Fibroblast of peridontal ligament (primary cell): ENCODE data around the gene HS3ST6.
"Not testable (repeated sequence)": the region's sequence is repeated elsewhere in the genome, so short reads cannot be mapped to it uniquely, and the experiment has no call there.

Experiments
- DNase-seq: peaks from one replicate; pipeline ENCODE4 v3.0.0-alpha.2; 2010; ENCODE audit errors: extremely low read depth

Gene HS3ST6

DNA sequence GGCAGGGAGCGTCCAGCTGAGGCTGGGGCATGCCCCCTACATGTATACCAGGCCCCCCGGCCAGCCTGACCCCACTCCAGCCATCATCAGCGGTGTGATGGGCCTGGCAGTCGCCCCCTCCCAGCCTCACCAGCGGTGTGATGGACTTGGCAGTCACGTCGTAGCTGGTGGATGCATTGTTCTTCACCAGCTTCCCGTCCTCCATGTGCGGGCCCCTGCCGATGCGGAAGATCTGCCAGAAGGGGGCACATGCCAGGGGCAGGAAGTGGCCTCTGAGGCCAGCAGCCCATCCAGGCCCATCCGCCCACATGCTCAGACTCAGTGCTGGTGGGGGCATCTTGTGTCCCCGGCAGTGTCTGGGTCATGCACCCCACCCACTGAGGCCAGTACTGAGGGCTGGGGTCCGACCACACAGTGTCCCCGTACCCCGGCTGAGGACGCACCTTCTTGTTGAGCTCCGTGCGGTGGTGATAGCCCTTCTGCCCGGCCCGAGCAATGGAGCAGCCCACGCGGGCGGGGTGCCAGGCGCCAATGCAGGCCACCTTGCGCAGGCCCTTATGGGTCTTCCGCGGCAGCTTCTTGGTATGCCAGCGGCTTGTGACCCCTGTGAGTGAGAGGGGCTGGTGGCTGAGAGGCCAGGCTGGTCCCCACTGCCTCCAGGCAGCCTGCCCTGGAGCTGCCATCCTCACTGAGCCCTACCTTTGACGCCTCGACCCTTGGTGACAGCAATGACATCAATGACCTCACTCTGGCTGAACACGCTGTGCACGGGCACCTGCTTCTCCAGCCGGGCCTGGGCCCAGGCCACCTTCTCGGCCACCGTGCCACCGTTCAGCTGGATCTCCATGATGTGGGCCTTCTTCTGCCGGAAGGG, 28.5 kb upstream of the HS3ST6 start:
- DNase-seq: no peak

DNA sequence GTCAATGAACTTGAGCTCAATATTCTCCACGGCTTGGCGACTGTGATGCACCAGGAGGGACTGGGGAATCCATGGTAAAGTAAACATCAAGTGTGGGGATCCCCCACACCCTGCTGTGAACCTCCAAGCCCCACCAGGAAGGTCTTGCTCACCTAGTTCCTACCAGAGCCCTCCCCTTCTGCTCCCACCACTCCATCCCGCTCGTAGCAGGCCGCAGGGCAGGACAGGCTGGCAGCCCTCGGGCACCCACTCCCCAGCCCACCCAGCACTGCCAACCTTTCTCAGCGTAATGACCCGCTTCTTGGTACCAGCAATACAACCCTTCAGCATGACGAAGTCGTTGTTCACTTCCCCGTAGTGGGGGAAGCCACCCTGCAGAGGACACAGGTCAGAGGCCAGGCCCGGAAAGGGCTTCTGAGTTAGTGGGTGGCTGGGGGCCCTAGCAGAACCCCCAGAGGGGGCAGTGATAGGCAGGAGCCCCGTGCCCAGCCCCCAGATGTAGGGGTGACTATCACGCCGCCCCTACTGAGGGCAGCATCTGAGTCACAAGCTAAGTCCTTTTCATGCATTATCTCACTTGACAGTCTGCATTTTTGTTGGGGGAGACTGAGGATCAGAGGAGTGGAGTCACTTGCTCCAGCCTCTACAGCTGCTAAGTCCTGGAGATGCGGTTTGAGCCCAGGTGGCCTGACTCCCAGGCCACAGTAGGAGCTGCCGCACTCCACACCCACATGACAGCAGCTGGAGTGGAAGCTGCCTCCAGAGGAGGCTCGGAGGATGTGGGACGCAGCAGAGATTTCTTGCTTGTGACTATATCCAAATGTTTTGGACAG, 27.6 kb upstream of the HS3ST6 start:
- DNase-seq: no peak

DNA sequence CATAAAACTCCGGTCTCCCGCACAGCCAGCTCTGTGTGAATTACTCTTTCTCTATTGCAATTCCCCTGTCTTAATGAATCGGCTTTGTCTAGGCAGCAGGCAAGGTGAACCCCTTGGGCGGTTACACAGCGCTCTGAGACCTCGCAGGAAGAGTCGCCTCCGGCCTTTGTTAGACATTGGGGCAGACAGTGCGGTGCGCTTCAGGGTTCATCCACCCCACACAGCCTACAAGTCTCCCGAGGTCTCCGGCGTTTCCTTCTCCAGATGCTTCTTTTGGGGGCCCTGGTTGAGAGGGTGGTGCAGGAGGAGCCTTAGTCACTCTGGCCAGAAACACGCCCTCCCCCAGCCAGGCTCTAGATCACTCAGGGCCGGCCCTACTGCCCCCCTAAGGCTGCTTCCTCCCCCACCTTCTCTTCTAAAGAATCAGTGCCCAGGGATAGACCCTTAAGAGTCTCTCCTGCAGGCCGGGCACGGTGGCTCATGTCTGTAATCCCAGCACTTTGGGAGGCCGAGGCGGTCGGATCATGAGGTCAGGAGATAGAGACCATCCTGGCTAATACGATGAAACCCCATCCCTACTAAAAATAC, 26.5 kb upstream of the HS3ST6 start:
- DNase-seq: no peak

DNA sequence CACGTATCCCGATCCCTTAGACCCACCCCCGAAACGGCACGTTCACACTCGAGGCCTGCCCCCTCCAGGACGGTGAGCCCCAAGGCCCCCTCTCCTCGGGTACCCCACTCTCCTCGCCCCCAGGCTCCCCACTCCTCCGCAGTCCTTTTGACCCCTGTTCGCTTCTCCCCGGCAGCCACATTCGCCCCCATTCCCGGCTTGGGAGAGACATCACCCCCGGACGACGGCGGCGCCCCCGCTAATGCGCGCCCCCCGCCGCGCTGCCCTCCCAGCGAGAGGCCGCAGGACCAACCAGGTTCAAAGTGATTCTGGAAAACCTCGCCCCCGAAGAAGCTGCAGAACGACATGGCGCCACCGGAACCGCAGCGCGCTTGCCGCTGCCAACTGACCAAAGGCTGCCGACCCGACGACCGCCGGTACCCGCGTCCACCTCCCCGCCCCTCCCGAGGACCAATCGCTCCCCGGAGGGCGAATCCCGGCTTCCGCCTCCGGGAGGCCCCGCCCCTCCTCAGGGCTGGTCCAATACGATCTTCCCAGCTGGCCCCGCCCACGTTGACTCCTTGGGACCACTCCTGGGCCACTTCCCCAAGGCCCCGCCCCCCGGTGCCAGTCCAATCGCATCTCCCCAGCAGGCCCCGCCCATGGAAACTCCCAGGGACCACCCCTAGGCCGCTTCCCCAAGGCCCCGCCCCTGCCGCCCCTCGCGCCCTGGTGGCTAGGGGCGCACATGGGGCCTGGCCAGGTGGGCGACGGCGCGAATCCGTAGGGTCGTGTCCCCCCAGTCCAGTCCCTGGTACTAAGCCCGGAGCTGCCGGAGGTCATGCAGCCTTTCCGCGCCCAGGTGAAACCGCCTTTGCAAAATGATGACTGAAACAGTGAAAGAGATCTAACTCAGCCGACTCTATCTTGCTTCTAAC, 24.9 kb upstream of the HS3ST6 start, which contains the start of gene MSRB1:
TSS of gene MSRB1 (minus strand) at position 390 of the 917 bp plus-strand sequence. CDS start at position 347, 43 bp downstream.
- DNase-seq: peak; percentile 93

DNA sequence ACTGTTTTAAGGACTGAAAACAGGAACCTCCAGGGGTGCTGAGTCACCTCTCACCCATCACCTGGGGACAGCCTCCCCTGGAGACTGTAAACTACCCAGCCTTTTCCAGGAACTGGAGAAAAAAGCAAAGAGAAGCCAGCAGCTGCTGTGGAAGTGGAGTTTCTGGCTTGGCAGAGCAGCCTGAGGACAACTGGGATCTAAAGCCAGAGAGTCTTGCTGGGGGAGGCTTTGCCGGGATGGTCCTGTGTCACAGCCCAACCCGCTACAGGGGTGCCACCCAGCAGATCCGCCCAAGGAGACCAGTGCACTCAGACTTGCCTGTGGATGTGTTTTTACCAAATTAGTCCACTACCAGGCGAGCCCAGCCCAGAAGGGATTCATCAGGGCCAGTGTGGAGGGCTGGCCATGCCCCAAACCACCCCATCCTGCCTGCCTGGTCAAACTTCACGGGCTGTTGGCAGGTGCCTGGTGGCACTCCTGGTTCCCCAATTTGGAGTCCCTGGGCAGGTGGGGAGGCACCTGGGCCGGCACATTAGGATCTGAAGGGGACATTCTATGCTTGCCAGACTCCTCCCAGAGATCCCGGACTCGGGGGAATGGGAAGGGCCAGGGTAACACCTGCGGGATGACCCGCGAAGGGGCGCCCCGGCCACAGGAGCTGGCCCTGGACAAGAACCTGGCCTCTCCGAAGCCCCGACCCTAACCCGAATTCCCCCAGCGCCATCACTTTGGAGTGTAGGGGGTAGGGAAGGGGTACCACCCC, 24.0 kb upstream of the HS3ST6 start:
- DNase-seq: no peak

DNA sequence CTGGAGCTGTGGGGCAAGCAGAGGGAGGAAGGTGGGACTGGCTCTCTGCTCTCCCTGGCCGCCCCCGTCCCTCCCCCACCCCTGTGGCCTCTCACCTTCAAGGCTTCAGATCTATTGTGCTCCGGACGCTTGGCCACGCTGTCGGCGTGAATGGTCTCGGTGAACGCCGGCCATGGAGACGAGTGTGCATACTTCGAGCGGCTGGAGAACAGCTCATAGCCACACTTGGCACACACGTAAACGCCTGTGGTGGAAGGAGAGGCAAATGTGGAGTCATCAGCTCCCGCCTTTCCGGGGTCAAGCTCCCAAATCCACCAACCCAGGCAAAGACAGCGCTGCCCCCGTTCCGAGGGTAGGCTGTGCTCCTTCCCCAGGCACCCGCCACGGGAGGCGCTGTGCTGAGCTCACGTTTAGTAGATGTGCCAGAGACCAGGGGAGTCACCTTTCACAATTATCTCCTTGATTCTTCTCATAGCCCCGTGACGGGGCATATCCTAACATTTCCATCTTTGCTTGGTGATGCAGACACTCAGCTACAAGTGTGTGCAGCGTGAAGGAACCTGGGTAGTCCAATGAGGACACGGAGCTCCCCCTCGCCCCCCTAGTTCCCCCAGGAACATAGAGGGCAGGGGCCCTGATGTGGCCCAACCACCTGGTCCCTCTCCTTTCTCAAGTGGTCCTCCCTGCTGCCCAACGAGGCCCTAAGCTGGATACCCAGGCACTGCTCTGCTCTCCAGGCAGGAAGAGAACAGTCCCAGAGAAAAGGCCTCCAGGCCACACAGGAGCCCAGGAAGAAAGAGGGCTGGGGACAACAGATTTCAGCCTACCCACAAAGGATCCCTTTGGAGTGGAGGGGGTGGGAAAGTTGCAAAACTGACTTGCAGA, 23.2 kb upstream of the HS3ST6 start:
- DNase-seq: no peak

DNA sequence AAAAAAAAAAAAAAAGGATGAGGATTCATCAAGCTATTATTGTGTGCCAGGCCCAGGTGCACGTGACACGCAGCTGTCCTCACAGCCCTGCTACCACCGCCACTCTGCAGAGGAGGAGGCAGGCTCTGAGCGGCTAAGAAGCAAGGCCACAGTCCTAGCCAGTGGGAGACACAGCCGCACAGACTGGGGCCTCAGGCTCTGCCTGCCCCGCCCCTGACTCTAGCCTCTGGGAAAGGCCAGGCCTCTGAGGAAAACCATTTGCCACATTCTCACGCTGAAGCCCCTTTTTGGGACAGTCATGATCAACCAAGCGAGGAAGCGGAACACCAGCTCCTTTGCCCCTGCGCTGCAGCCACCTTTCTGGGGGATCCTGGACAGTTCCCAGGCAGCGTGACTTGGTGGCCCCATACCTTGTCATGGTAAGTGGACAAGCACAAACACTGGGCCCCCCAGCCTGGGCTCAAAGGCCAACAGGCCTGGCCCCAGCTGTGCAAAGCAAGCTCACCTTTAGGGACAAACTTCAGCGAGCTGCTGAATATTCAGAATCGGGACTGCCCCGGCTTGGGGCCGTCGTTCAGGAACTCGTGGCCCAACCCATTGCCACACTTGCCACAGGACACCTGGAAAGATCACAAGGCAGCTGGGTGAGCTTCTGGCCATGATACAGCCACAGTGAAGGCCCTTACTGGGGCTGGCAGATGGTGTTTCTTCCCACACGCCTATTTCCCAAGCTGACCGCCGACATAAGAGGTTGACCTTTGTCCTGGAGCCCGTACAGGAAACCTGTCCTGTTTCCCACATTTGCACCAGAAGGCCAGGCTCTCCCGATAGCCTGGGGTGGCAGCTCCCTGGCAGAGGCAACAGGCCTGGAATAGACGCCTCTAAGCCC, 22.3 kb upstream of the HS3ST6 start:
- DNase-seq: no peak

DNA sequence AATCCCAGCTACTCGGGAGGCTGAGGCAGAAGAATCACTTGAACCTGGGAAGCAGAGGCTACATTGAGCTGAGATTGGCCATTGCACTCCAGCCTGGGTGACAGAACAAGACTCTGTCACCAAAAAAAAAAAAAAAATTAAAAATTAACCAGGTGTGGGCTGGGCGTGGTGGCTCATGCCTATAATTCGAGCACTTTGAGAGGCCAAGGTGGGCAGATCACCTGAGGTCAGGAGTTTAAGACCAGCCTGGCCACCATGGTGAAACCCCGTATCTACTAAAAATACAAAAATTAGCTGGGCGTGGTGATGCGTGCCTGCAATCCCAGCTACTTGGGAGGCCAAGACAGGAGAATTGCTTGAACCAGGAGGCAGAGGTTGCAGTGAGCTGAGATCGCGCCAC, 21.6 kb upstream of the HS3ST6 start:
- not testable (repeated sequence) for DNase-seq

DNA sequence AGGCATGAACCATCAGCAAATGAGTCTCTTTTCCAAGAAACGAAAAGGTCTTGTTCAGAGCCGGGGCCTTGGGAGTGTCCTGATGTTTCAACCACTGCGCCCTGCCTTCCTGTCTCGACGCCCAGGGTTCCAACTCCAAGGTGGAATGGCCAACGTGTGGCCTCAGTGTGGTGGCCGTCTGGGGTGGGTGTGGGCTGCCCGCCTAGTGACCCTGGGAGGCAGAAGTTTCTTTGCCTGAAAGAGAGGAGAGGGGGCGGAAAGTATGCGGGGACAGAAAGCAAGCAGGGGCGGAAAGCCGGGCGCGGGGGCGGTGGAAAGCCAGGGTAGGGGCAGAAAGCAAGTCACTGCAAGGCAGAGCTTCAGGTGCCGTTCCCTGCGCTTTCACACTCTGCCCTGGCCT, 20.7 kb upstream of the HS3ST6 start:
- DNase-seq: no peak

DNA sequence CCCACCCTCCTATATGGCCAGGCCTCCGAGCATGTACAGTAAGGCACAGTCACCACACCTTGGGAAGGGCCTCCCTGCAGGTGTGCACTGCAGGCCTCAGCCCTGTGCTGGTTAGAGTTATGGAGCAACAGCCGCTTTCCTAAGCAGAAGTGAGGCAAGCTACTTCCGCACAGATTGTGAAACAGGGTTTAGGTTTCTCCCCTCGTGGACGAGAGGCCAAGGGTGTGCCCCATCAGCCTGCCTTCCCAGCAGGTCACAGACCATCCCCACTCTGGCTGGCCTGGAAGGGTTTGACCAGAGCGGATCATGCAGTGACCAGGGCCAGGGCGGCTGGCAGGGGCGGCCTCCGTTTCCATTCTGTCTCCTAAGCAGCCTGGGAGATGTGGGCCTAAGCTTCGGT, 20.1 kb upstream of the HS3ST6 start:
- no peak for DNase-seq

DNA sequence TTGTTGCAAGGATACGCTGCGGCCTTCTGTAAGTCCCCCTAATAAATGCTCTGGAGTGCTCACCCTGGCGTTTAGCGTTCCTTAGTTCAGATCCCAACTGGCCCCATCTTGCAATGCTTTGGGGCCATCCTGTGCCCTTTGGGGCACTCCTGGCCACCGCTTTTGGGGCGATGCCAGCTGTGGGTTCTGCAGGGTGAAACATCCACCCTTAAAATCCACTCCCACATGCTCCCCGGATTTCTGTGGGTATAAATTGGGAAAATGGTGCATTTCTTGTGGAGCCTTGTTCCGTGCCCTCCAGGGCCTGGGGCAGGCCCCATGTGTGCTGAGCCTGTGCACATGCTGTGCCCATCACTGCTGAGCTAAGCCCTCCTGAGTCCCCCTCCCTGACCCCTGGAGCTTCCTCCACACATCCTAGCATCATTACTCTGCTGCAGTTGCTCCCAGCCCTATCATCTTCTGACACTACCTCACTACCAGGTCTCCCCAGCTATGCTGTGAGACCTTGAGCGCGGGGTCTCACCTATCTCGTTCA, 18.8 kb upstream of the HS3ST6 start:
- no peak for DNase-seq

DNA sequence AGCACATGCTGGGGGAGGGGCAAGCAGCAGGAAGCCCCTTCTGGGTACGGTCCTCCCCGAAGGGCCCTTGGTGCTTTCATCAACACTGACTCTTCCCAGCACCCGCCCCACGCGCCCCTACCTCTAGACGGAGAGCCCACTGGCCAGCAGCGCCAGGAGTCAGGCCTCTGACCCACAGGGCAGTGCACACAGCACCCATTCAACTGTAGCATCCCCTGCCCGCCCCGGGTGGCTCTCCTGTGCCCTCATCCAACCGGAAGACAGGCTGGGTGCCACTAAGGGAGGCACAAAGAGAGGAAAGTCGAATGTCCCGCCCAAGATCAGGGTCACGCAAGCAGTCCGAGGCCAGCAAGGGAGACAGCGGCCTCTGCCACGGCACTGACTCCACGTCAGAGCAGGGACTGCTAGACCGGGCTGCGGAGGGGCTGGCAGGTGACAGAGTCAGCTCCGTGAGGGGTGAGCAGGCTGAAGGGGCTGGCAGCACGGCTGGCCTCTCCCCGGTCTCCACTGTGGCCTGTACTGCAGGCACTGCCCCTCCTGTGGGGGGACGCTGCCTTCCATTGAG, 15.0 kb upstream of the HS3ST6 start:
- DNase-seq: no peak

DNA sequence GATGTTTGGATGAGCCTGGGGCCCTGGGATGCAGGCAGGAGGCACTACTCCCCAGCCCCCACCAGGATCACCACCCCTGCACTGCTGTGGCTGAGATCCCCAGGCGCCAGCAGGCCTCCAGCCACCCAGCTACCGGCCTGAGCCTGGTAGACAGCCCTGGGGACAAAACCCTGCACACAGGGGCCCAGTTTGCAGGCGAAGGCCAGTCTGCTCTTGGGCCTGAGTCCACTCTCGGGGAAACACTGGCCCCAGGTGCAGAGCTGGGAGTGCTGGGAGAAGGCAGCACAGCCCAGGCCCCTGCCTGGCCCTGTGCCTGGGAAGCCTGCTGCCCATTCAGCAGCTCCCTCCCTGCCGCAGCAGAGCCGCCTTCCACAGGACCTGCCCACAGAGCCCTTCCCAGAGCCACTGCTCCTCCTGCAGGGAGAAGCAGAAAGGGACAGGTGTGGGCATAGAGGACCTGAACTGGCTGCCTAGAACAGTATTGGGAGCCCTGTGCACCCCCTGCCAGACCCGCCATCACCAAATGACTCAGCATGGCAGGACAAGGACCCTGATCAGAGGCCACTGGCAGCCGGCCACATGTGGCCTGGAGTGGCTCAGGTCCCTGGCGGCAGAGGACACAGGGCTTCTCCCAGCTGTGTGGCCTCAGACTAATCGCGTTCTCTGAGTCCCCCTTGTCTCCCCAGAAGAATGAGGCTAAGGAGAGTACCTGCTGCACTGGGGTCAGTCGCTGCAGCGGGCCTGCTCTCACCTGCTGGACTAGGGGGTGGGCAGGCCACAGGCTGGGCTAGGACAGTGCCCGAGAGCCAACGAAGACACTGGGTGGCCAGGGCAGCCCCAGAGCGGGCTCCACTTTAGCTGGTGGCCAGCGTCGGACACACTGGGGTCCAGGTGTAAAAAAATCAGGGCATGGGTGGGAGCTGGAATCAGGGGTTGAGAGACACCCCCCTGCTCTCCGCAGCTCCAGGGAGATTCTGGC, 14.1 kb upstream of the HS3ST6 start:
- no peak for DNase-seq

DNA sequence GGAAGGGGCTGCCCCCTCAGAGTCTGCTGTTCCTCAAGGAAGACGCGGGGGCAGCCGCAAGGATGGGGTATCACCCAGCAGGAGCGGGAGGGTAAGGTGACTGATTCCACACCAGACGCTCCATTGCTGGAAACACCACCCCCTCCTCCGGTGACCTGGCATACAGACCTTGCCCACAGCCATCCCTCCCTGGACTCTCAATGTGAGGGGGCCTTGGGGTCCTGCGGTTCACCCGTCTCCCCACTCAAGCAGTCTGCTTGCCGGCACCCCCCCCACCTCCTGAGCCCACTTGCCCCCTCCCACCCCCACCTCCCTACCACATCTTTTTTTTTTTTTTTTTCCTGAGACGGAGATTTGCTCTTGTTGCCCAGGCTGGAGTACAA, 12.1 kb upstream of the HS3ST6 start:
- DNase-seq: no peak

DNA sequence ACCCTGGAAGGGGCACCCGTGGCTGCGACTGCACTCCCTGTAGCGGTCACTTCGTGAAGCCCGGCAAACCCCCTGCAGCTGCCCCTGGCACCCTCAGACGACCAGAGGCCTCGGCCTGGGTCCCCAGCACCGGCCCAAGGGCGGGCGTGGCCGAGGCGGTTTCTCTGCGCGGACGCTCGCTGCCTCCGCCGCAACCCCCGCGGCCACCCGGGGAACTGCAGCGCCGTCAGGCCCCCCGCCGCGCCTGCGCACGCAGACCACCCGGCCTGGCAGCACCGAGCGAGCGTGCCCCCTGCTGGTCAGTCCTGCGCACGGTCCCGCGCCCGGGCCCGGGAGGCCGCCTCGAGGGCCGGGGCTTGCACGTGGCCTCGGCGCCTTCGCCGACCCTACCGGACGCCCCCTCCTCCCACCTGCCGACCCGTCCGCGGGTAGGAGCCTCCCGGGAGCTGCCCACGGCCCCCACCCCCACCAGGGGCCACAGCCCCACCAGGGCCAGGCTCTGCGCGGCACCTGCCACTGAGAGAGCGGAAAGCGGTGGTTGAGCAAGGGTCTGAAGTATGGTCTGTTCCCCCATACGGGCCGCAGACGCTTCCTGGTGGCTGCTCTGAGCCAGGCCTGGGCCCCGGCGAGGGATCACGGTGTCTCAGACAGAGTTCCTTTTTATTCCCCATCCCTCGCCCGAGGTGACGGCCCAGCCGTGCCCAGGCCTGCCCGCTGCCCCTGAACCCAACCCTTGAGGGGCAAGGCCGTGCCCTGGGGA, 11.5 kb upstream of the HS3ST6 start:
- DNase-seq: peak; percentile 67

DNA sequence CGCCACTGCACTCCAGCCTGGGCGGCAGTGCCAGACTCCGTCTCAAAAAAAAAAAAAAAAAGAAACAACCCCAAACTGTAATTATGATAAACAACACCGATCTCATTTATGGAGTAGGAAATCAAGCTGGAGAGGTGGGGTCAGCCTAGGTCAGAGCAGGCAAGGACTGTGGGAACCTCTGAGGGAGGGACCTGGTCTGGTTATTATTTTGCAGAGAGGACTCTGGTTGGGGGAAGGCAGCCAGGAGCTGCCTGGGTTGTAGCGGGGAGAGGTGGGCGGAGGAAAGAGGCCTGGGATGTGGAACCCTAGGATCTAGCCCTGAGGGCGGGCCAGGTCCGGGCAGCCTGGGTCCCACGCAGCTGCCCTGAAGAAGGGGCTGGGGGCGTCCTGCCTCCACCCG, 10.9 kb upstream of the HS3ST6 start:
- peak; percentile 16 for DNase-seq
